Keratinocyte (primary cell): ENCODE measurements around the gene CD46. TPM values are rescaled to one million over a fixed set of nuclear protein-coding genes. Genes with fewer than 3 reads are reported as not detected.

Experiments used
- DNase-seq: peaks from one replicate; pipeline ENCODE4 v3.0.0-alpha.2; 2011; ENCODE audit warnings: low read depth, missing footprints, low spot score
- FAIRE-seq: peaks from 2 replicates; lab custom pipeline; 2011; peaks lifted over from hg19 to GRCh38; lab: Jason Lieb, UNC
- H2AFZ ChIP-seq: 2 replicates; pipeline ENCODE4 v1.6.0; 2012; ENCODE audit warnings: low read length, control low read depth, inconsistent platforms; ENCODE audit not compliant: control insufficient read depth
- H3K27ac ChIP-seq: 2 replicates; pipeline ENCODE4 v1.5.1; 2011; ENCODE audit warnings: low read length; ENCODE audit not compliant: control insufficient read depth, insufficient read depth
- H3K27me3 ChIP-seq: 3 replicates; pipeline ENCODE4 v1.6.0; 2011; ENCODE audit warnings: low read length; ENCODE audit not compliant: control insufficient read depth, insufficient read depth; ENCODE audit errors: extremely low read depth
- H3K36me3 ChIP-seq, 2 experiments: 2 replicates in 1 of 2; 3 replicates in 1 of 2; pipeline ENCODE4 v1.5.1; 2011; ENCODE audit warnings: low read length in 2 of 2, mild to moderate bottlenecking in 1 of 2; ENCODE audit not compliant: control insufficient read depth in 2 of 2, insufficient read depth in 2 of 2; ENCODE audit errors: extremely low read depth in 1 of 2
- H3K4me1 ChIP-seq: 3 replicates; pipeline ENCODE4 v1.5.1; 2011; ENCODE audit warnings: low read length; ENCODE audit not compliant: control insufficient read depth, insufficient read depth; ENCODE audit errors: extremely low read depth
- H3K4me2 ChIP-seq: 3 replicates; pipeline ENCODE4 v1.6.0; 2011; ENCODE audit warnings: low read depth, low read length; ENCODE audit not compliant: control insufficient read depth, insufficient read depth; ENCODE audit errors: extremely low read depth
- H3K4me3 ChIP-seq, 3 experiments: fragments of 200-600 bp in 1 of 3; sonication (generic) in 1 of 3; 2 replicates in 2 of 3; 3 replicates in 1 of 3; pipeline ENCODE4 v1.5.1; 2011 to 2016; ENCODE audit warnings: low read length in 3 of 3, mild to moderate bottlenecking in 3 of 3, control low read depth in 2 of 3, inconsistent platforms in 1 of 3, low read depth in 1 of 3, mixed read lengths in 1 of 3, mixed run types in 1 of 3, moderate library complexity in 1 of 3; ENCODE audit not compliant: control insufficient read depth in 2 of 3, insufficient read depth in 2 of 3; ENCODE audit errors: extremely low read depth in 1 of 3
- H3K79me2 ChIP-seq: 2 replicates; pipeline ENCODE4 v1.6.0; 2012; ENCODE audit warnings: low read length; ENCODE audit not compliant: control insufficient read depth, insufficient read depth
- H3K9ac ChIP-seq: 3 replicates; pipeline ENCODE4 v1.6.0; 2011; ENCODE audit warnings: low read length; ENCODE audit not compliant: control insufficient read depth, insufficient read depth; ENCODE audit errors: extremely low read depth
- H3K9me1 ChIP-seq: 3 replicates; pipeline ENCODE4 v1.6.0; 2011; ENCODE audit warnings: low read length; ENCODE audit not compliant: control insufficient read depth, insufficient read depth; ENCODE audit errors: extremely low read depth
- H3K9me3 ChIP-seq: 2 replicates; pipeline ENCODE4 v1.5.1; 2012; ENCODE audit warnings: low read depth, low read length; ENCODE audit not compliant: control insufficient read depth
- H4K20me1 ChIP-seq: 3 replicates; pipeline ENCODE4 v1.6.0; 2011; ENCODE audit warnings: low read length; ENCODE audit not compliant: control insufficient read depth, insufficient read depth; ENCODE audit errors: extremely low read depth
- EZH2 ChIP-seq: IDR thresholded peaks from one replicate; pipeline ENCODE4 v1.6.1; 2012; ENCODE audit warnings: inconsistent platforms, mild to moderate bottlenecking, low read length, moderate library complexity
- dilution Hi-C: fragments of 300-500 bp; cut with MboI; formaldehyde crosslinking; loops from one replicate; pipeline ENCODE4 v1.7.0; 2020; ENCODE audit warnings: low sequenced_read_pairs; ENCODE audit not compliant: extremely low pct_ligation_motif_present
- polyA plus RNA-seq, 5 experiments: library from polyadenylated mRNA; depleted of rRNA in 3 of 5; stranded (reverse) in 3 of 5; stranded (forward) in 1 of 5; unstranded in 1 of 5; fragments of >200 nt; gene quantifications; 1 replicate in 1 of 5; 2 replicates in 3 of 5; 3 replicates in 1 of 5; pipeline versions ENCODE4 v1.2.1 to v1.2.3, GENCODE V29; 2011 to 2012; ENCODE audit warnings: missing spikeins in 2 of 5, low read depth in 1 of 5, low replicate concordance in 1 of 5
- TF ChIP-seq, protein P1 (sequence below), 3 experiments: IDR thresholded peaks in 1 of 3; conservative IDR thresholded peaks in 1 of 3; optimal IDR thresholded peaks in 1 of 3; 2 replicates in 2 of 3; 3 replicates in 1 of 3; pipeline versions ENCODE3 to v1.5.1; 2011; ENCODE audit warnings: low read length in 3 of 3, mild to moderate bottlenecking in 3 of 3, moderate library complexity in 2 of 3, control low read depth in 1 of 3, inconsistent platforms in 1 of 3; ENCODE audit not compliant: insufficient read depth in 2 of 3; ENCODE audit errors: extremely low read depth in 1 of 3

The CD46 gene
- polyA plus RNA-seq, 1 donor (not counting 4 experiments of a cell fraction or from before 2014, with no cell fraction given) = 298 TPM

DNA sequence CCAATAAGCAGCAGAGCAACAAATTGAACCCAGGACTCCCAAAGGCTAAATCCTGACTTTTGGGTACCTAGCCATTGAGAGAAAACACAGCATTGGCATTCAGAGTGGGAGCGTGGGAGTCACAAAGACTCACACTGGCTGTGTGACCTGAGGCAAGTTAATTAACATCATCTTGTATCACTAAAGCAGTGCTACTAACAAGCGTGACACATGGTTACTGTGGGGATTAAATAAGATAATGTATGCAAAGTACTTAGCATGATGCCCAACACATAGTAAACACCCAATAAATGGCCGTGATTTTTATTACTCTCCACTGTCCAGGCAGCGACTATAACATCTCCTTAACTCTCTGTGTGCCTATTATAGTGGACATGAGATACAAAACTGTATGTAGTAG lies 85.8 kb downstream of the CD46 start:
- Histone ChIP-seq H3K9me1 (no peaks in the 10 kb centered on the region), H3K27me3 (no peaks in the 10 kb centered on the region), H3K4me3 (no peak overlapping the region), H3K4me1 (peaks cover 40% of the 10 kb centered on the region), H4K20me1 (no peaks in the 10 kb centered on the region), H3K79me2 (peaks cover 85% of the 10 kb centered on the region), H3K4me2 (no peak overlapping the region), H3K27ac (peak overlapping the region; percentile 71), H3K36me3 (peaks cover 15 to 26% of the 10 kb centered on the region in 2 experiments), H3K9ac (peak overlapping the region; percentile 31), H2AFZ (no peak overlapping the region), H3K9me3 (no peaks in the 10 kb centered on the region)
- dilution Hi-C loops = no loop called here
- TF ChIP-seq, protein P1, sequence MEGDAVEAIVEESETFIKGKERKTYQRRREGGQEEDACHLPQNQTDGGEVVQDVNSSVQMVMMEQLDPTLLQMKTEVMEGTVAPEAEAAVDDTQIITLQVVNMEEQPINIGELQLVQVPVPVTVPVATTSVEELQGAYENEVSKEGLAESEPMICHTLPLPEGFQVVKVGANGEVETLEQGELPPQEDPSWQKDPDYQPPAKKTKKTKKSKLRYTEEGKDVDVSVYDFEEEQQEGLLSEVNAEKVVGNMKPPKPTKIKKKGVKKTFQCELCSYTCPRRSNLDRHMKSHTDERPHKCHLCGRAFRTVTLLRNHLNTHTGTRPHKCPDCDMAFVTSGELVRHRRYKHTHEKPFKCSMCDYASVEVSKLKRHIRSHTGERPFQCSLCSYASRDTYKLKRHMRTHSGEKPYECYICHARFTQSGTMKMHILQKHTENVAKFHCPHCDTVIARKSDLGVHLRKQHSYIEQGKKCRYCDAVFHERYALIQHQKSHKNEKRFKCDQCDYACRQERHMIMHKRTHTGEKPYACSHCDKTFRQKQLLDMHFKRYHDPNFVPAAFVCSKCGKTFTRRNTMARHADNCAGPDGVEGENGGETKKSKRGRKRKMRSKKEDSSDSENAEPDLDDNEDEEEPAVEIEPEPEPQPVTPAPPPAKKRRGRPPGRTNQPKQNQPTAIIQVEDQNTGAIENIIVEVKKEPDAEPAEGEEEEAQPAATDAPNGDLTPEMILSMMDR (optimal IDR thresholded peaks at IDR 0.05 in 1 of 3, IDR thresholded peaks at IDR 0.05 in 1 of 3, conservative IDR thresholded peaks at IDR 0.05 in 1 of 3; ENCODE audit: extremely low read depth in 1 of 3, insufficient read depth in 2 of 3, low read length in 3 of 3) = no peak
- no peak for TF ChIP-seq EZH2
- peak; percentile 36 for FAIRE-seq
- no peak for DNase-seq

GRCh38 chr1:207838156-207839082 lies 86.6 kb downstream of the CD46 start:
- H3K9me1 ChIP-seq = peaks cover under 1% of the 10 kb centered on the region
- H3K9me3 ChIP-seq = no peaks in the 10 kb centered on the region
- TF ChIP-seq, protein P1 (optimal IDR thresholded peaks at IDR 0.05 in 1 of 3, IDR thresholded peaks at IDR 0.05 in 1 of 3, conservative IDR thresholded peaks at IDR 0.05 in 1 of 3; ENCODE audit: extremely low read depth in 1 of 3, insufficient read depth in 2 of 3, low read length in 3 of 3) = no peak
- no peak for TF ChIP-seq EZH2
- H2AFZ ChIP-seq = no peak overlapping the region
- H3K4me1 ChIP-seq = peaks cover 39% of the 10 kb centered on the region
- FAIRE-seq (peak; percentile 72), DNase-seq (no peak)
- no peaks in the 10 kb centered on the region for H4K20me1 ChIP-seq
- dilution Hi-C loops = no loop called here
- peaks cover 88% of the 10 kb centered on the region for H3K79me2 ChIP-seq
- peaks cover 17 to 29% of the 10 kb centered on the region in 2 experiments for H3K36me3 ChIP-seq
- peak overlapping the region; percentile 31 for H3K9ac ChIP-seq
- no peak overlapping the region for H3K4me3 ChIP-seq
- H3K4me2 ChIP-seq = no peak overlapping the region
- peak overlapping the region; percentile 71 for H3K27ac ChIP-seq
- H3K27me3 ChIP-seq = no peaks in the 10 kb centered on the region
